ENCODE results near the gene LMCD1. TPM values are rescaled to one million over a fixed set of nuclear protein-coding genes. Genes with fewer than 3 reads are reported as not detected.

Gene LMCD1
- total and polyA plus RNA-seq, 2 of the 8 experiments (the other 6 are each of a cell fraction or from before 2014, with no cell fraction given) = 12.3 to 26.5 TPM

DNA sequence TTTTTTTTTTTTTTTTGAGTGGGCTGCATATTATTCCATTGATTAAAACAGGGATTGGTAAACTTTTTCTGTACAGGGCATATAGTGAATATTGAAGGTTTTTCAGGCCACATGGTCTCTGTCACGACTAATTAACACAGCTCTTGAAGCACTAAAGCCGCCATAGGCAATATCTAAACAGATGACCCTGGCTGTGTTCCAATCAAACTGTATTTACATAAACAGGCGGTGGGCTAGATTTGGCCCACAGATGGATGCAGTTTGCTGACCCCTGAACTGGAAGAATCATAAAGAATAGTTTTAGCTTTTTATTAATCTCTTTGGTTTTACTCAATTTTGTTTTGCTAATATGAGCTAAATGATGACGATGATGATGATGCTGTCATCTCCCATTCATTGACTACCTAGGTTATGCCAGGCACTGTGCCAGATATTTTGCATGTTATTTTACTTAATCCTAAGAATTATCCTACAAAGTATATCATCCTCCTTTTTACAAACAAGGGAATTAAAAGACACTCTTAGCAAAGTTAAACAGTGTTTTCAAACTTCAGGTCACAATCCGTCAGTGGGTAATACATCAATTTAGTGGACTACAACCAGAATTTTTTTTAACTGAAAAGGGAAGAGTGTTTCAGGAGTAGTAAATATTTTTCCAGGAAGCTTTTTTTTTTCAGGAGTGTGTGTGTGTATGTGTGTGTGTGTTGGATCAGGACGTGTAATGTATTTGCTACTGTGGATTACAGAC lies 54.3 kb downstream of the LMCD1 start:
- no peaks in the 10 kb centered on the region for H3K27me3 ChIP-seq (replicated peaks in 1 of 4; ENCODE audit: control insufficient read depth in 3 of 4, extremely low read depth in 1 of 4, insufficient read depth in 3 of 4, low read length in 3 of 4)
- no peak overlapping the region for H2AFZ ChIP-seq (ENCODE audit: low read length)
- H3K9me3 ChIP-seq (ENCODE audit: insufficient read depth in 2 of 2, low read depth in 1 of 2, low read length in 1 of 2) = no peaks in the 10 kb centered on the region
- peaks cover 4% of the 10 kb centered on the region for H3K79me1 ChIP-seq (ENCODE audit: low read depth, low read length)
- H3K27ac ChIP-seq (ENCODE audit: low read depth, low read length) = no peak overlapping the region
- H2BK20ac ChIP-seq (ENCODE audit: low read length) = no peak overlapping the region
- H4K8ac ChIP-seq (ENCODE audit: extremely low read depth, insufficient read depth, low read length) = no peak overlapping the region
- POLR2A ChIA-PET (ENCODE audit: partially characterized antibody) = interaction anchor here (1.1 to 1.8 kb wide), 2 partner anchors 38 to 57 kb away, joined by 3 to 4 read pairs; no protein-coding TSS in a partner anchor
- no peaks in the 10 kb centered on the region for H4K20me1 ChIP-seq (replicated peaks in 1 of 2; ENCODE audit: control insufficient read depth in 1 of 2, insufficient read depth in 2 of 2, low read length in 2 of 2)
- H3K18ac ChIP-seq (ENCODE audit: extremely low read depth, low read length) = no peak overlapping the region
- no peak for DNase-seq (ENCODE audit: low read depth in 1 of 2, low spot score in 2 of 2)
- H4K5ac ChIP-seq (ENCODE audit: insufficient read length, low read depth, low read length) = no peak overlapping the region
- no peak overlapping the region for H2AK5ac ChIP-seq (ENCODE audit: low read depth, low read length)
- peaks cover 0 to 11% (median 0%) of the 10 kb centered on the region in 4 experiments; a peak in 1 of 8 replicates for H3K36me3 ChIP-seq (ENCODE audit: control insufficient read depth in 2 of 4, insufficient read depth in 4 of 4, low read length in 3 of 4)
- no peak overlapping the region for H3K4me3 ChIP-seq (ENCODE audit: extremely low read depth in 1 of 4, insufficient read depth in 2 of 4, low read depth in 3 of 4, low read length in 4 of 4)
- H3K23ac ChIP-seq (ENCODE audit: insufficient read length) = no peak overlapping the region
- H3K14ac ChIP-seq (ENCODE audit: insufficient read length) = no peak overlapping the region
- no peaks in the 10 kb centered on the region for H3K23me2 ChIP-seq (ENCODE audit: low read depth, low read length)
- no peak overlapping the region for H2BK120ac ChIP-seq (replicated peaks; ENCODE audit: low read depth, low read length)
- no peaks in the 10 kb centered on the region for H3K79me2 ChIP-seq (ENCODE audit: control insufficient read depth in 1 of 2, insufficient read depth in 2 of 2, low read length in 2 of 2)
- H3K4me2 ChIP-seq (ENCODE audit: insufficient read depth in 1 of 2, low read depth in 2 of 2, low read length in 2 of 2) = no peak overlapping the region
- no peak for FAIRE-seq
- H2BK12ac ChIP-seq (ENCODE audit: low read depth, low read length) = no peak overlapping the region
- H3K4ac ChIP-seq (replicated peaks; ENCODE audit: insufficient read length, low read depth, low read length) = no peak overlapping the region
- peaks cover 0 to 3% (median 0%) of the 10 kb centered on the region in 4 experiments; a peak in 1 of 7 replicates for H3K4me1 ChIP-seq (replicated peaks in 1 of 4; ENCODE audit: control insufficient read depth in 3 of 4, insufficient read depth in 4 of 4, low read length in 3 of 4)
- 85% methylated on average over 6 of the region's 6 CpGs; no CpG with 5 or more reads in 1 of the 2 experiments for WGBS, 2 experiments (ENCODE audit: extremely low coverage in 1 of 2, insufficient coverage in 1 of 2, insufficient read length in 1 of 2, insufficient replicate concordance in 2 of 2, low coverage in 1 of 2, low lambda C conversion rate in 2 of 2, missing lambda C conversion rate in 1 of 2)
- no peak overlapping the region for H3K9ac ChIP-seq (replicated peaks in 1 of 4; ENCODE audit: extremely low read depth in 1 of 4, low read depth in 3 of 4, low read length in 3 of 4)
- no peak overlapping the region for H2BK15ac ChIP-seq (ENCODE audit: low read length)
- H3K56ac ChIP-seq (replicated peaks; ENCODE audit: insufficient read length, low read depth, low read length) = no peak overlapping the region
- no peak overlapping the region for H4K91ac ChIP-seq (replicated peaks; ENCODE audit: insufficient read length, low read length)
- H2BK5ac ChIP-seq (ENCODE audit: low read depth, low read length) = no peak overlapping the region
- CTCF ChIA-PET (ENCODE audit: partially characterized antibody) = interaction anchor here (0.9 to 1.4 kb wide), 6 partner anchors 13 to 138 kb away, joined by 3 to 4 read pairs (median 3); no protein-coding TSS in a partner anchor
- TF ChIP-seq, protein P1, sequence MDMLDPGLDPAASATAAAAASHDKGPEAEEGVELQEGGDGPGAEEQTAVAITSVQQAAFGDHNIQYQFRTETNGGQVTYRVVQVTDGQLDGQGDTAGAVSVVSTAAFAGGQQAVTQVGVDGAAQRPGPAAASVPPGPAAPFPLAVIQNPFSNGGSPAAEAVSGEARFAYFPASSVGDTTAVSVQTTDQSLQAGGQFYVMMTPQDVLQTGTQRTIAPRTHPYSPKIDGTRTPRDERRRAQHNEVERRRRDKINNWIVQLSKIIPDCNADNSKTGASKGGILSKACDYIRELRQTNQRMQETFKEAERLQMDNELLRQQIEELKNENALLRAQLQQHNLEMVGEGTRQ (IDR thresholded peaks at IDR 0.05; ENCODE audit: low read length) = no peak
- no peak for TF ChIP-seq YY1 (IDR thresholded peaks at IDR 0.05; ENCODE audit: low read depth, low read length)
- no peak for TF ChIP-seq POLR2A (IDR thresholded peaks at IDR 0.05; ENCODE audit: control extremely low read depth in 1 of 2, low read depth in 2 of 2, low read length in 2 of 2)
- no peak for TF ChIP-seq SUZ12 (IDR thresholded peaks at IDR 0.05; ENCODE audit: low read length)
- TF ChIP-seq GABPA (IDR thresholded peaks at IDR 0.05; ENCODE audit: borderline replicate concordance, insufficient read depth, low read length) = no peak
- TF ChIP-seq, protein P2, sequence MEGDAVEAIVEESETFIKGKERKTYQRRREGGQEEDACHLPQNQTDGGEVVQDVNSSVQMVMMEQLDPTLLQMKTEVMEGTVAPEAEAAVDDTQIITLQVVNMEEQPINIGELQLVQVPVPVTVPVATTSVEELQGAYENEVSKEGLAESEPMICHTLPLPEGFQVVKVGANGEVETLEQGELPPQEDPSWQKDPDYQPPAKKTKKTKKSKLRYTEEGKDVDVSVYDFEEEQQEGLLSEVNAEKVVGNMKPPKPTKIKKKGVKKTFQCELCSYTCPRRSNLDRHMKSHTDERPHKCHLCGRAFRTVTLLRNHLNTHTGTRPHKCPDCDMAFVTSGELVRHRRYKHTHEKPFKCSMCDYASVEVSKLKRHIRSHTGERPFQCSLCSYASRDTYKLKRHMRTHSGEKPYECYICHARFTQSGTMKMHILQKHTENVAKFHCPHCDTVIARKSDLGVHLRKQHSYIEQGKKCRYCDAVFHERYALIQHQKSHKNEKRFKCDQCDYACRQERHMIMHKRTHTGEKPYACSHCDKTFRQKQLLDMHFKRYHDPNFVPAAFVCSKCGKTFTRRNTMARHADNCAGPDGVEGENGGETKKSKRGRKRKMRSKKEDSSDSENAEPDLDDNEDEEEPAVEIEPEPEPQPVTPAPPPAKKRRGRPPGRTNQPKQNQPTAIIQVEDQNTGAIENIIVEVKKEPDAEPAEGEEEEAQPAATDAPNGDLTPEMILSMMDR (IDR thresholded peaks at IDR 0.05; ENCODE audit: control extremely low read depth in 1 of 3, insufficient read depth in 1 of 3, low read depth in 1 of 3, low read length in 3 of 3) = no peak
- no peak for TF ChIP-seq SP2 (IDR thresholded peaks at IDR 0.05; ENCODE audit: low read length)
- no peak for TF ChIP-seq PHF8 (conservative IDR thresholded peaks at IDR 0.05; ENCODE audit: low read depth, low read length)
- TF ChIP-seq HDAC6 (IDR thresholded peaks at IDR 0.05; ENCODE audit: low read depth, low read length) = no peak

Data from H1 (cell line).